Heart right ventricle (tissue), 16 donors: ENCODE results near the gene FAM209B. TPM values are rescaled to one million over a fixed set of nuclear protein-coding genes. Genes with fewer than 3 reads are reported as not detected.

ENCODE experiments used
- ATAC-seq, 8 donors: fragments of 200-7000 bp; cut with Tn5 transposase; one replicate each; pipeline ENCODE4 v1.9.1; 2020; ENCODE audit warnings: mild to moderate bottlenecking in 8 of 8, moderate library complexity in 8 of 8, moderate number of reproducible peaks in 1 of 8
- DNase-seq, 2 donors: peaks; one replicate each; pipeline ENCODE4 v3.0.0-alpha.2; 2020
- H3K27ac ChIP-seq, 10 donors: fragments of 200-600 bp; sonication (generic) in 2 of 10; one replicate each; pipeline versions ENCODE4 v1.5.0 to v1.8.0; 2020 to 2022; ENCODE audit warnings: mild to moderate bottlenecking in 3 of 10
- H3K27me3 ChIP-seq, 7 donors: fragments of 200-600 bp; one replicate each; pipeline ENCODE4 v1.8.0; 2021 to 2022; ENCODE audit warnings: mild to moderate bottlenecking in 2 of 7
- H3K36me3 ChIP-seq, 9 donors: fragments of 200-600 bp; sonication (generic) in 1 of 9; one replicate each; pipeline versions ENCODE4 v1.5.0 to v1.8.0; 2020 to 2022; ENCODE audit warnings: mild to moderate bottlenecking in 2 of 9
- H3K4me1 ChIP-seq, 9 donors: fragments of 200-600 bp; sonication (generic) in 1 of 9; one replicate each; pipeline versions ENCODE4 v1.5.0 to v1.8.0; 2020 to 2022; ENCODE audit warnings: mild to moderate bottlenecking in 4 of 9
- H3K4me3 ChIP-seq, 10 donors: fragments of 200-600 bp; sonication (generic) in 2 of 10; one replicate each; pipeline versions ENCODE4 v1.5.0 to v1.8.0; 2020 to 2022; ENCODE audit warnings: mild to moderate bottlenecking in 7 of 10, moderate library complexity in 2 of 10
- H3K9me3 ChIP-seq, 11 donors: fragments of 200-600 bp in 10 of 11; sonication (generic) in 2 of 11; one replicate each; pipeline versions ENCODE4 v1.5.0 to v1.8.0; 2013 to 2022; ENCODE audit warnings: mild to moderate bottlenecking in 2 of 11, control low read depth in 1 of 11, moderate library complexity in 1 of 11
- WGBS, 2 donors: extraction: QIAGEN DNeasy Blood & Tissue Kit; methylation state at CpG; one replicate each; pipeline ENCODE4 v1.1.7; 2013; ENCODE audit warnings: inconsistent platforms in 1 of 2; 5-methylcytosine and 5-hydroxymethylcytosine counted together
- intact Hi-C, 10 donors: fragments of 100-400 bp; cut with DNase I; formaldehyde crosslinking; loops; one replicate each; pipeline versions ENCODE4 v1.11.1 to v1.14.2; 2022
- polyA plus RNA-seq, 2 donors: library from polyadenylated mRNA; stranded (reverse); fragments of 200-250 nt; gene quantifications; one replicate each; pipeline ENCODE4 v1.2.3, GENCODE V29; 2013
- total RNA-seq, 10 donors: library from RNA; stranded (reverse); fragmentation: NEBNext Ultra II Directional in 3 of 10; extraction: Animal tissue kit (Norgen Biotek cat#: 25700) in 3 of 10; gene quantifications; one replicate each; pipeline versions ENCODE4 v1.2.1 to v1.2.4, GENCODE V29; 2021 to 2023
- TF ChIP-seq, protein P1 (sequence below), 9 donors: fragments of 200-600 bp; sonication (generic) in 2 of 9; IDR thresholded peaks; one replicate each; pipeline versions ENCODE4 v1.5.0 to v1.8.0; 2021 to 2022; ENCODE audit warnings: antibody characterized with exemption in 9 of 9, mild to moderate bottlenecking in 5 of 9, moderate library complexity in 1 of 9
- donor health status: Arrhythmogenic right ventricular cardiomyopathy.
- donor health status: ischemic (EF 13 %, LVEDD 7.1; RV severe dilation, severe dysfunction).
- donor health status: healthy with polysubstance abuse.
- donor health status: DM: no; HTN: yes; CAD: no.
- donor health status: DM: no; HTN: no; CAD: no.
- donor health status: ischemic (EF 25% LVEDD 6.9; RV normal size, moderate dysfunction).
- donor health status: ischemic (EF 25% LVEDD 5.7; RV mildly dilated, moderate dysfunction).
- donor health status: healthy.
- donor health status: DM: yes; HTN: yes; CAD: no.
- donor health status: Ischemic cardiomyopathy.
- donor health status: ischemic (EF 35%, LVEDD 5.7; RV mildly dilated, moderate dysfunction).
- donor health status: nonischemic (EF 11% LVEDD 7.7; RV severe dilation, severe dysfunction).
- donor health status: DM: yes; HTN: yes; CAD: no.
- donor health status: PGD.
- donor health status: ischemic (EF 29% LVEDD 5.4; RV normal size, mild dysfunction).
- donor health status: nonischemic (EF 23%, LVEDD 6.1; RV moderate dilation, normal function).

Gene FAM209B
- total and polyA plus RNA-seq, 12 donors, result 0.34 to 1.1 (median 0.62) TPM; not detected in 9

DNA sequence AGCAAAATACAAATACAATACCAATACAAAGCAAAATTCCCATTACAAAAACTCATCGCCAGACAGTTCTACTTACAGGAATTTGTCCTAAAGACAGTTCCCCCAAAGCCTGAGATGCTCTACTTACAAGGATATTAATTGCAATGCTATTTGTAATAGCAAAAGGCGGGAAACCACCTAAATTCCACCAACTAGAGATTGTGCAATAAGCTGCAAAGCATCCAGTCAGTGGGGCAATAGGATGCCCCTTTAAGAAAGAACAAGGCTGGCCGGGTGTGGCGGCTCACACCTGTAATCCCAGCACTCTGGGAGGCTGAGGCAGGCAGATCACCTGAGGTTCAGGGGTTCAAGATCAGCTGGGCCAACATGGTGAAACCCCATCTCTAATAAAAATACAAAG lies 39.1 kb downstream of the FAM209B start:
- DNase-seq (no peak), ATAC-seq (no peak)
- intact Hi-C loops, result loop anchor here in 2 of 10 donors (10.0 kb wide), 3 partner anchors 167 to 347 kb away; partner anchors contain the start of genes AURKA (in 1 of the 2) and CSTF1 (in 1 of the 2)
- TF ChIP-seq, protein P1, sequence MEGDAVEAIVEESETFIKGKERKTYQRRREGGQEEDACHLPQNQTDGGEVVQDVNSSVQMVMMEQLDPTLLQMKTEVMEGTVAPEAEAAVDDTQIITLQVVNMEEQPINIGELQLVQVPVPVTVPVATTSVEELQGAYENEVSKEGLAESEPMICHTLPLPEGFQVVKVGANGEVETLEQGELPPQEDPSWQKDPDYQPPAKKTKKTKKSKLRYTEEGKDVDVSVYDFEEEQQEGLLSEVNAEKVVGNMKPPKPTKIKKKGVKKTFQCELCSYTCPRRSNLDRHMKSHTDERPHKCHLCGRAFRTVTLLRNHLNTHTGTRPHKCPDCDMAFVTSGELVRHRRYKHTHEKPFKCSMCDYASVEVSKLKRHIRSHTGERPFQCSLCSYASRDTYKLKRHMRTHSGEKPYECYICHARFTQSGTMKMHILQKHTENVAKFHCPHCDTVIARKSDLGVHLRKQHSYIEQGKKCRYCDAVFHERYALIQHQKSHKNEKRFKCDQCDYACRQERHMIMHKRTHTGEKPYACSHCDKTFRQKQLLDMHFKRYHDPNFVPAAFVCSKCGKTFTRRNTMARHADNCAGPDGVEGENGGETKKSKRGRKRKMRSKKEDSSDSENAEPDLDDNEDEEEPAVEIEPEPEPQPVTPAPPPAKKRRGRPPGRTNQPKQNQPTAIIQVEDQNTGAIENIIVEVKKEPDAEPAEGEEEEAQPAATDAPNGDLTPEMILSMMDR (IDR thresholded peaks at IDR 0.05), result no peak
- no peaks in the 10 kb centered on the region for H3K36me3 ChIP-seq
- WGBS, 2 donors, result 88 to 93% methylated on average over 4 of the region's 4 CpGs
- no peak overlapping the region for H3K27ac ChIP-seq
- no peaks in the 10 kb centered on the region for H3K27me3 ChIP-seq
- H3K4me1 ChIP-seq, result no peaks in the 10 kb centered on the region
- no peaks in the 10 kb centered on the region for H3K9me3 ChIP-seq
- no peak overlapping the region for H3K4me3 ChIP-seq

DNA sequence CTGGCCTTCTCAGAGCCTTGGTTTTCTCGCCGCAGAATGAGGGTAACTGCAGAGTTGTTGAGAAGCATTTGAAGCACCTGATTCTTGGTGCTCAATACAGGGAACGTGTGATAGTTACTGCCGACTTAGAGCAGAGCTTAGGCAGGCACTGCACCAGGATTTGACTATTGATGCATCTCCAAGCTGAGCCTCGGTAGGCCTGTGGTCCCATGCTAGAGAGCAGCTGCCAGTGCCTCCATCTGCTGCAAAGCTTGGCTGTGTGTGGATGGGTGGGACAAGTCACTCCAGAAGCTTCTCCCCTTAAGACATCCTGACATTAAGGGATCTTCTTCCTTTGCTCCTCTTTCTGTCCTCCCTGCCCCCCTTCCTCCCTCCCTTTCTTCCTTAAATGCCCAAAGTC lies 40.9 kb downstream of the FAM209B start:
- 87 to 89% methylated on average over 5 of the region's 5 CpGs for WGBS, 2 donors
- no peak overlapping the region for H3K4me3 ChIP-seq
- H3K27ac ChIP-seq, result no peak overlapping the region
- ATAC-seq (no peak), DNase-seq (no peak)
- peaks cover 0 to 4% (median 0%) of the 10 kb centered on the region in 7 donors for H3K27me3 ChIP-seq
- no peaks in the 10 kb centered on the region for H3K36me3 ChIP-seq
- TF ChIP-seq, protein P1 (IDR thresholded peaks at IDR 0.05), result no peak
- intact Hi-C loops, result loop anchor here in 2 of 10 donors (10.0 kb wide), 3 partner anchors 169 to 349 kb away; partner anchors contain the start of genes AURKA (in 1 of the 2) and CSTF1 (in 1 of the 2)
- H3K9me3 ChIP-seq, result no peaks in the 10 kb centered on the region
- no peaks in the 10 kb centered on the region for H3K4me1 ChIP-seq

DNA sequence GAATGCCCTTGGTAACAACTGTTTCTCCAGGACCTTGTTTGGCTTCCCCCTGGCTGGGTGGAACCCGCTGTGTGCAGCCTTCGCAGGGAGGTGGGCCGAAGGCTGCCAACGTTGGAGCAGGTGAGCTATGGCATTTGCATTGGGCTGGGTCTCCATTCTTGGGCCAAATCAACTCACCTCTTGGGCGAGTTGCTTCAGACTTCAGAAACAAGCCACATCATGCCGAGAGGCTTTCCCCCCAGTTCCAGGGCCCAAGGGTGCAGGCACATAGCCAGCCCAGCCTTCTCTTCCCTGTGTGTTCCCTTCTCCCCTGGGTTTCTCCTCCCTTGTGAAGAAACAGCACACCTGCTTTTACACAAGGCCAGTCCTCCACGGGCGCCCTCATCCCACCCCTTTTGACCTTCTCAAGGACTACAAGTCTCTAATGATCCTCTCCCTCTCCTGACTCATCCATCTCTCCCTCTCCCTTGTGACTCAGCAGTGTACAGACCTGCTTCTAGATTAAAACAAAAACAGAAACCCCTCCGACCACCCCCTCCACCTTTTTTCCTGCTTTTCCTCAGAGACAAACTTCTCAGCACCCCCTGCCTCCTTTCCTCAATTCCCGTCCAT lies 41.6 kb downstream of the FAM209B start:
- H3K27ac ChIP-seq, result no peak overlapping the region
- no peaks in the 10 kb centered on the region for H3K9me3 ChIP-seq
- TF ChIP-seq, protein P1 (IDR thresholded peaks at IDR 0.05), result no peak
- H3K4me3 ChIP-seq, result no peak overlapping the region
- WGBS, 2 donors, result 81 to 84% methylated on average over 10 of the region's 10 CpGs
- no peaks in the 10 kb centered on the region for H3K4me1 ChIP-seq
- peaks cover 0 to 5% (median 0%) of the 10 kb centered on the region in 7 donors for H3K27me3 ChIP-seq
- DNase-seq (no peak), ATAC-seq (peak in 1 of 8 donors; percentile 35)
- intact Hi-C loops, result loop anchor here in 3 of 10 donors (5.0 to 10.0 kb wide), 4 partner anchors 170 to 350 kb away; partner anchors contain the start of genes AURKA (in 1 of the 3) and CSTF1 (in 1 of the 3)
- no peaks in the 10 kb centered on the region for H3K36me3 ChIP-seq

DNA sequence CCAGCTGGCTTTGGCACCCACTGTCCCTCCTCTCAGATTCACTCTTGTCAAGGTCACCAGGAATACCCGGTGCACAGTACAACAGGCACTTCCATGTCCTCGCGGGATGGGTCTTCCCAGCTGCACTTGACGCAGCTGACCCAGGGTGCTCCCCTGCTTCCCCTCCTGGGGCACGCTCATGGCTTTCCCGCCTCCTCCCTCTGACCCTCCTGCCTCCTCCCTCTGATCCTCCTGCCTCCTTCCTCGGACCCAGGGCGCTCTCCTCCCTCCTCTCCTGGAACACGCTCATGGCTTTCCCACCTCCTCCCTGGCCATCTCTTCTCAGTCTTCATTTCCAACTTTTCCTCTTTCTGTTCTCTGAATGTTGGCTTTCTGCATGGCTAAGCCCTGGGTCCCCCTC lies 42.1 kb downstream of the FAM209B start:
- Histone ChIP-seq H3K27ac (no peak overlapping the region), H3K4me3 (no peak overlapping the region), H3K9me3 (no peaks in the 10 kb centered on the region), H3K4me1 (no peaks in the 10 kb centered on the region), H3K27me3 (peaks cover 0 to 9% (median 0%) of the 10 kb centered on the region in 7 donors), H3K36me3 (no peaks in the 10 kb centered on the region)
- no peak for DNase-seq
- WGBS, 2 donors, result 71 to 82% methylated on average over 9 of the region's 9 CpGs
- intact Hi-C loops, result loop anchor here in 3 of 10 donors (5.0 to 10.0 kb wide), 4 partner anchors 170 to 350 kb away; partner anchors contain the start of genes AURKA (in 1 of the 3) and CSTF1 (in 1 of the 3)
- TF ChIP-seq, protein P1 (IDR thresholded peaks at IDR 0.05), result no peak
- ATAC-seq, result no peak
